H1 (cell line): ENCODE results near the gene ACTR2. TPM values are rescaled to one million over a fixed set of nuclear protein-coding genes. Genes with fewer than 3 reads are reported as not detected.

Source experiments
- CTCF ChIA-PET: fragments of 300-600 bp; sonication (Branson Sonifier 250); formaldehyde crosslinking; loops from one replicate; lab custom pipeline; 2021; ENCODE audit not compliant: partially characterized antibody; lab: Charles Lee
- POLR2A ChIA-PET: fragments of 300-600 bp; sonication (Branson Sonifier 250); formaldehyde crosslinking; loops from one replicate; lab custom pipeline; 2021; ENCODE audit warnings: inconsistent platforms; ENCODE audit not compliant: partially characterized antibody; lab: Charles Lee
- DNase-seq, 2 experiments: peaks; one replicate each; pipeline versions ENCODE4 v3.0.0 to v3.0.0-alpha.2; 2010 to 2022; ENCODE audit warnings: low spot score in 2 of 2, low read depth in 1 of 2, mixed read lengths in 1 of 2
- FAIRE-seq: peaks from 2 replicates; lab custom pipeline; 2011; peaks lifted over from hg19 to GRCh38; lab: Jason Lieb, UNC
- H2AFZ ChIP-seq: 2 replicates; pipeline ENCODE4 v1.8.1; 2012; ENCODE audit warnings: low read length, inconsistent platforms
- H2AK5ac ChIP-seq: 2 replicates; pipeline ENCODE4 v1.6.1; 2013; ENCODE audit warnings: low read depth, low read length
- H2BK120ac ChIP-seq: replicated peaks from 2 replicates; pipeline ENCODE3; 2013; ENCODE audit warnings: low read depth, low read length, inconsistent platforms
- H2BK12ac ChIP-seq: 2 replicates; pipeline ENCODE4 v1.6.1; 2013; ENCODE audit warnings: low read depth, low read length
- H2BK15ac ChIP-seq: 2 replicates; pipeline ENCODE4 v1.6.1; 2013; ENCODE audit warnings: low read length
- H2BK20ac ChIP-seq: 2 replicates; pipeline ENCODE4 v1.6.1; 2013; ENCODE audit warnings: low read length
- H2BK5ac ChIP-seq: 2 replicates; pipeline ENCODE4 v1.6.1; 2013; ENCODE audit warnings: low read depth, low read length
- H3K14ac ChIP-seq: 2 replicates; pipeline ENCODE4 v1.6.1; 2013; ENCODE audit warnings: inconsistent platforms; ENCODE audit not compliant: insufficient read length
- H3K18ac ChIP-seq: 2 replicates; pipeline ENCODE4 v1.6.1; 2013; ENCODE audit warnings: low read length; ENCODE audit errors: extremely low read depth
- H3K23ac ChIP-seq: 2 replicates; pipeline ENCODE4 v1.6.1; 2013; ENCODE audit warnings: inconsistent platforms; ENCODE audit not compliant: insufficient read length
- H3K23me2 ChIP-seq: 2 replicates; pipeline ENCODE4 v1.6.1; 2013; ENCODE audit warnings: low read depth, low read length
- H3K27ac ChIP-seq: 2 replicates; pipeline ENCODE4 v1.6.1; 2011; ENCODE audit warnings: low read depth, low read length, inconsistent platforms
- H3K27me3 ChIP-seq, 4 experiments: replicated peaks in 1 of 4; 1 replicate in 1 of 4; 2 replicates in 3 of 4; pipeline versions ENCODE4 v1.6.1 to v1.8.1; 2011 to 2013; ENCODE audit warnings: low read length in 3 of 4, mild to moderate bottlenecking in 3 of 4, inconsistent platforms in 2 of 4, mixed read lengths in 2 of 4, moderate library complexity in 1 of 4; ENCODE audit not compliant: control insufficient read depth in 3 of 4, insufficient read depth in 3 of 4; ENCODE audit errors: extremely low read depth in 1 of 4
- H3K36me3 ChIP-seq, 4 experiments: 2 replicates each; pipeline versions ENCODE4 v1.6.1 to v1.8.1; 2011 to 2013; ENCODE audit warnings: mild to moderate bottlenecking in 4 of 4, low read length in 3 of 4, moderate library complexity in 2 of 4, control low read depth in 1 of 4, inconsistent platforms in 1 of 4; ENCODE audit not compliant: insufficient read depth in 4 of 4, control insufficient read depth in 2 of 4
- H3K4ac ChIP-seq: replicated peaks from 2 replicates; pipeline ENCODE3; 2013; ENCODE audit warnings: low read length, low read depth, mixed read lengths, inconsistent platforms; ENCODE audit not compliant: insufficient read length
- H3K4me1 ChIP-seq, 4 experiments: replicated peaks in 1 of 4; 1 replicate in 1 of 4; 2 replicates in 3 of 4; pipeline versions ENCODE4 v1.6.1 to v1.8.1; 2011 to 2013; ENCODE audit warnings: low read length in 3 of 4, inconsistent platforms in 2 of 4, mixed read lengths in 1 of 4; ENCODE audit not compliant: insufficient read depth in 4 of 4, control insufficient read depth in 3 of 4
- H3K4me2 ChIP-seq, 2 experiments: 2 replicates each; pipeline versions ENCODE4 v1.6.1 to v1.8.1; 2011 to 2013; ENCODE audit warnings: low read depth in 2 of 2, low read length in 2 of 2, control low read depth in 1 of 2, inconsistent platforms in 1 of 2, mild to moderate bottlenecking in 1 of 2; ENCODE audit not compliant: insufficient read depth in 1 of 2
- H3K4me3 ChIP-seq, 4 experiments: fragments of 200-600, 300-600 bp in 1 of 4; sonication (generic), shearing (Covaris generic), sonication (Bioruptor Twin) in 1 of 4; 2 replicates each; pipeline versions ENCODE4 v1.5.1 to v1.8.1; 2011 to 2016; ENCODE audit warnings: low read length in 4 of 4, low read depth in 3 of 4, control low read depth in 2 of 4, inconsistent platforms in 2 of 4, mild to moderate bottlenecking in 2 of 4, mixed read lengths in 1 of 4, moderate library complexity in 1 of 4; ENCODE audit not compliant: insufficient read depth in 2 of 4; ENCODE audit errors: extremely low read depth in 1 of 4
- H3K56ac ChIP-seq: replicated peaks from 2 replicates; pipeline ENCODE3; 2013; ENCODE audit warnings: low read depth, mild to moderate bottlenecking, mixed read lengths, low read length, inconsistent platforms; ENCODE audit not compliant: insufficient read length
- H3K79me1 ChIP-seq: 2 replicates; pipeline ENCODE4 v1.6.1; 2013; ENCODE audit warnings: low read depth, low read length, control low read depth
- H3K79me2 ChIP-seq, 2 experiments: 2 replicates each; pipeline versions ENCODE4 v1.6.1 to v1.8.1; 2012 to 2013; ENCODE audit warnings: low read length in 2 of 2, mild to moderate bottlenecking in 2 of 2, inconsistent platforms in 1 of 2; ENCODE audit not compliant: insufficient read depth in 2 of 2, control insufficient read depth in 1 of 2
- H3K9ac ChIP-seq, 4 experiments: replicated peaks in 1 of 4; 1 replicate in 1 of 4; 2 replicates in 3 of 4; pipeline versions ENCODE4 v1.6.1 to v1.8.1; 2011 to 2013; ENCODE audit warnings: low read depth in 3 of 4, low read length in 3 of 4, control low read depth in 2 of 4, mild to moderate bottlenecking in 2 of 4, moderate library complexity in 2 of 4, inconsistent platforms in 1 of 4; ENCODE audit errors: extremely low read depth in 1 of 4
- H3K9me3 ChIP-seq, 2 experiments: 2 replicates each; pipeline versions ENCODE4 v1.6.1 to v1.8.1; 2012 to 2013; ENCODE audit warnings: mild to moderate bottlenecking in 2 of 2, moderate library complexity in 2 of 2, control low read depth in 1 of 2, inconsistent platforms in 1 of 2, low read depth in 1 of 2, low read length in 1 of 2, mixed read lengths in 1 of 2; ENCODE audit not compliant: insufficient read depth in 2 of 2
- H4K20me1 ChIP-seq, 2 experiments: replicated peaks in 1 of 2; 2 replicates each; pipeline versions ENCODE3 to v1.8.1; 2011 to 2013; ENCODE audit warnings: inconsistent platforms in 2 of 2, low read length in 2 of 2, mild to moderate bottlenecking in 1 of 2; ENCODE audit not compliant: insufficient read depth in 2 of 2, control insufficient read depth in 1 of 2
- H4K5ac ChIP-seq: 2 replicates; pipeline ENCODE4 v1.6.1; 2013; ENCODE audit warnings: low read length, low read depth, mixed read lengths, inconsistent platforms; ENCODE audit not compliant: insufficient read length
- H4K8ac ChIP-seq: 2 replicates; pipeline ENCODE4 v1.8.0; 2013; ENCODE audit warnings: mild to moderate bottlenecking, moderate library complexity, low read length, inconsistent platforms; ENCODE audit not compliant: insufficient read depth; ENCODE audit errors: extremely low read depth
- H4K91ac ChIP-seq: replicated peaks from 2 replicates; pipeline ENCODE3; 2013; ENCODE audit warnings: low read length, mixed read lengths, inconsistent platforms; ENCODE audit not compliant: insufficient read length
- CHD2 ChIP-seq: IDR thresholded peaks from 2 replicates; pipeline ENCODE4 v1.6.1; 2012; ENCODE audit warnings: low read length, improper control_type of control experiment
- POU5F1 ChIP-seq: IDR thresholded peaks from 2 replicates; pipeline ENCODE4 v1.6.1; 2011; ENCODE audit warnings: low read depth, mild to moderate bottlenecking, low read length, moderate library complexity
- SP2 ChIP-seq: IDR thresholded peaks from 2 replicates; pipeline ENCODE4 v1.6.1; 2012; ENCODE audit warnings: mild to moderate bottlenecking, low read length, inconsistent platforms
- WGBS, 2 experiments: shearing (Covaris generic) in 1 of 2; methylation state at CpG; one replicate each; pipeline versions ENCODE4 v1.1.6 to v1.1.7; 2013 to 2015; ENCODE audit warnings: low lambda C conversion rate in 2 of 2, mixed read lengths in 2 of 2, inconsistent platforms in 1 of 2, low coverage in 1 of 2, missing lambda C conversion rate in 1 of 2; ENCODE audit not compliant: insufficient replicate concordance in 2 of 2, insufficient coverage in 1 of 2, insufficient read length in 1 of 2; ENCODE audit errors: extremely low coverage in 1 of 2, missing lambda C conversion rate in 1 of 2; 5-methylcytosine and 5-hydroxymethylcytosine counted together
- polyA plus RNA-seq, 7 experiments: library from polyadenylated mRNA; depleted of rRNA in 3 of 7; stranded (reverse) in 5 of 7; unstranded in 2 of 7; fragments of >200 nt in 5 of 7; fragments of 200-250 nt in 2 of 7; gene quantifications; 1 replicate in 5 of 7; 2 replicates in 1 of 7; 4 replicates in 1 of 7; pipeline versions ENCODE4 v1.2.1 to v1.2.3, GENCODE V29; 2011 to 2013; ENCODE audit warnings: missing spikeins in 2 of 7, mixed read lengths in 2 of 7
- total RNA-seq: library from RNA; stranded (reverse); fragmentation: NEBNext Ultra II Directional; extraction: Animal tissue kit (Norgen Biotek cat#: 25700); gene quantifications from 2 replicates; pipeline ENCODE4 v1.2.1, GENCODE V29; 2021

ACTR2 gene
- total and polyA plus RNA-seq, 2 of the 8 experiments (the other 6 are each of a cell fraction or from before 2014, with no cell fraction given): 28.3 to 171 TPM

DNA sequence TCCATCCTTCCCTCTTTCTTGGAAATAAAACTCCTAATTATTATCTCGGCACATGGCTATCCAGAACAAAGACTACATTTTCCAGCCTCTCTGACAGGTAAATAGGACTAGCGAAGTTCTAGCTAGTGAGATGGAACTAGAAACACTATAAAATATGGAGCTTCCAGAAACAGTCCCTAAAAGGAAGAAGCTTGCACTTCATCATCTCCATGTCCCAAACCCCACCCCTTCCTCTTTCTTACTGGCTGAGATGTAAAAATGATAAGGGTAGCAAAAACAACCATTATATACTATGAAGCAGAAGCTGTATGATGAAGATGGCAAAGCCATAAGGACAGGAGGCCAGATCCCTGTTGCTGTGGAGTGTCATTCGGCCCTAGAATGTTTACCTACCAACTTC, 11.7 kb upstream of the ACTR2 start:
- Histone ChIP-seq H2BK120ac (no peak overlapping the region), H3K79me1 (no peaks in the 10 kb centered on the region), H3K4me3 (no peak overlapping the region), H3K27me3 (no peaks in the 10 kb centered on the region), H2BK20ac (no peak overlapping the region), H3K14ac (no peak overlapping the region), H3K23me2 (no peaks in the 10 kb centered on the region), H3K56ac (no peak overlapping the region), H3K18ac (no peak overlapping the region), H3K9ac (no peak overlapping the region), H4K8ac (no peak overlapping the region), H4K5ac (no peak overlapping the region), H3K4me2 (no peak overlapping the region), H2BK12ac (no peak overlapping the region), H3K9me3 (no peaks in the 10 kb centered on the region), H3K4ac (no peak overlapping the region), H2BK15ac (no peak overlapping the region), H2BK5ac (no peak overlapping the region), H4K20me1 (no peaks in the 10 kb centered on the region), H2AFZ (no peak overlapping the region), H3K4me1 (peaks cover 0 to 5% (median 0%) of the 10 kb centered on the region in 4 experiments; a peak in 1 of 7 replicates), H3K79me2 (no peaks in the 10 kb centered on the region), H3K23ac (no peak overlapping the region), H4K91ac (no peak overlapping the region), H3K27ac (no peak overlapping the region), H2AK5ac (no peak overlapping the region), H3K36me3 (no peaks in the 10 kb centered on the region)
- FAIRE-seq (no peak), DNase-seq (no peak)
- WGBS, 2 experiments: 82% methylated on average over 3 of the region's 3 CpGs; no CpG with 5 or more reads in 1 of the 2 experiments
- TF ChIP-seq CHD2: no peak
- TF ChIP-seq POU5F1: no peak
- TF ChIP-seq SP2: no peak
- CTCF ChIA-PET: interaction anchor here (0.7 to 1.5 kb wide), 2 partner anchors 12 to 298 kb away, joined by 3 to 4 read pairs; partner anchors contain the start of gene ACTR2
- POLR2A ChIA-PET: interaction anchor here (1.1 kb wide), 1 partner anchor 11 kb away, joined by 5 read pairs; the partner anchor contains the start of gene ACTR2
